ENCODE results near the gene ASB1.

ASB1 gene

DNA sequence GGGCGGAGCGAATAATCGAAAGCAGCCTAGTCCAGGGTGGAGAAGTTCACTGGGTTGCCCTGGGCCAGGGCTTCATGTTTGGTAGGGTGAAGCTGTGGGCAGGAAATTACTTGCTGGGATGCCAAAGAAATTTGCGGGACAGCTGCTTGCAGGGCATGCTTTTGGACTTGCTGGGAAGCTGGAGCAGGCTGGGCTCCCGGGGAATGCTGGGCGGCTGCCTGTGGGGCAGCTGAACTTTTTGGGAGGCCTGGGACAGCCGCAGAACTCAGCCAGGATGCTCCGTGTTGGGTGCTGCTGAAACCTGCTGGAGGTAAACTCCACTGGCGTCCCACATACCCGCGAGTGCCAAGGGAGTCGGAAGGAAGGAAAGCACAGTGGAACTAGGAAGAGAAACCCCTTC, 31.9 kb downstream of the ASB1 start:
- TF ChIP-seq ZNF70 (CRISPR knock-in tag; IDR thresholded peaks at IDR 0.05) = no peak
- TF ChIP-seq ISL1 (CRISPR knock-in tag; IDR thresholded peaks at IDR 0.05) = no peak
- TF ChIP-seq ZNF565 (CRISPR knock-in tag; conservative IDR thresholded peaks at IDR 0.05; ENCODE audit: low read depth) = no peak
- TF ChIP-seq, protein P1, sequence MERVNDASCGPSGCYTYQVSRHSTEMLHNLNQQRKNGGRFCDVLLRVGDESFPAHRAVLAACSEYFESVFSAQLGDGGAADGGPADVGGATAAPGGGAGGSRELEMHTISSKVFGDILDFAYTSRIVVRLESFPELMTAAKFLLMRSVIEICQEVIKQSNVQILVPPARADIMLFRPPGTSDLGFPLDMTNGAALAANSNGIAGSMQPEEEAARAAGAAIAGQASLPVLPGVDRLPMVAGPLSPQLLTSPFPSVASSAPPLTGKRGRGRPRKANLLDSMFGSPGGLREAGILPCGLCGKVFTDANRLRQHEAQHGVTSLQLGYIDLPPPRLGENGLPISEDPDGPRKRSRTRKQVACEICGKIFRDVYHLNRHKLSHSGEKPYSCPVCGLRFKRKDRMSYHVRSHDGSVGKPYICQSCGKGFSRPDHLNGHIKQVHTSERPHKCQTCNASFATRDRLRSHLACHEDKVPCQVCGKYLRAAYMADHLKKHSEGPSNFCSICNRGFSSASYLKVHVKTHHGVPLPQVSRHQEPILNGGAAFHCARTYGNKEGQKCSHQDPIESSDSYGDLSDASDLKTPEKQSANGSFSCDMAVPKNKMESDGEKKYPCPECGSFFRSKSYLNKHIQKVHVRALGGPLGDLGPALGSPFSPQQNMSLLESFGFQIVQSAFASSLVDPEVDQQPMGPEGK (CRISPR knock-in tag; IDR thresholded peaks at IDR 0.05; ENCODE audit: borderline replicate concordance) = no peak
- no peak for TF ChIP-seq ESRRG (CRISPR knock-in tag; IDR thresholded peaks at IDR 0.05)
- TF ChIP-seq, protein P2, sequence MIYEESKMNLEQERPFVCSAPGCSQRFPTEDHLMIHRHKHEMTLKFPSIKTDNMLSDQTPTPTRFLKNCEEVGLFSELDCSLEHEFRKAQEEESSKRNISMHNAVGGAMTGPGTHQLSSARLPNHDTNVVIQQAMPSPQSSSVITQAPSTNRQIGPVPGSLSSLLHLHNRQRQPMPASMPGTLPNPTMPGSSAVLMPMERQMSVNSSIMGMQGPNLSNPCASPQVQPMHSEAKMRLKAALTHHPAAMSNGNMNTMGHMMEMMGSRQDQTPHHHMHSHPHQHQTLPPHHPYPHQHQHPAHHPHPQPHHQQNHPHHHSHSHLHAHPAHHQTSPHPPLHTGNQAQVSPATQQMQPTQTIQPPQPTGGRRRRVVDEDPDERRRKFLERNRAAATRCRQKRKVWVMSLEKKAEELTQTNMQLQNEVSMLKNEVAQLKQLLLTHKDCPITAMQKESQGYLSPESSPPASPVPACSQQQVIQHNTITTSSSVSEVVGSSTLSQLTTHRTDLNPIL (CRISPR knock-in tag; IDR thresholded peaks at IDR 0.05; ENCODE audit: low read depth) = no peak
- ATAC-seq = no peak; the same call in 2 of the 3 replicates

DNA sequence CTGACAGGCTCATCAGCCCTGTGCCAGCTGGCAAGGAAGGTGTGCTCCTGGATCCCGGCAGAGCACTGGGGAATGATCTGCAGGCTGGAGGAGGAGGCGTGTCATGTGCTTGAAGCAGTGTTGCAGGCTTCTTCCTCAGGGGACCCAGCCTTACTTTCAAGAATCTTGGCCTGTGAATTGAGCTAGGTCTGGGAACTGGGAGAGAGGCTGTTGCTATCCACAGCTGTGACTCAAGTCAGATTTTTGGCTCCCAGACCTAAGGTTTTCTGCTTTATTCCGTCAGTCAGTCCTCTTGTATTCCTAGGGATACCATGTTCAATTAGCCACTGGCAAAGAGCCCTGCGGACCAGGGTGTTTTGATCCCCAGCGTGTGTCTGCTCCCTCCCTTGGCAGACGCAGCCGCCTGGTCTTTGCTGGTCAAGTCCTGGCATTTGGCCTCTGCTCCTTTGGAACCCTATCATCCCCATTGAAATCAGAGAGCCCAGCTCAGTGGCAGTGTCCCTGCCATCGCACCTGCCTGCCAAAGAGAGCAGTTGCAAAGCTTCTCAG, 32.4 kb downstream of the ASB1 start:
- peak; percentile 36 for ATAC-seq
- TF ChIP-seq ARNTL (CRISPR knock-in tag; IDR thresholded peaks at IDR 0.05; ENCODE audit: borderline replicate concordance, low read depth) (no peak), ISL1 (CRISPR knock-in tag; IDR thresholded peaks at IDR 0.05) (no peak), BACH2 (CRISPR knock-in tag; IDR thresholded peaks at IDR 0.05; ENCODE audit: borderline replicate concordance) (no peak), ZFP3 (CRISPR knock-in tag; IDR thresholded peaks at IDR 0.05) (no peak), ESRRG (CRISPR knock-in tag; IDR thresholded peaks at IDR 0.05) (no peak), POU6F1 (CRISPR knock-in tag; IDR thresholded peaks at IDR 0.05; ENCODE audit: borderline replicate concordance, low read depth) (no peak)
- TF ChIP-seq, protein P3, sequence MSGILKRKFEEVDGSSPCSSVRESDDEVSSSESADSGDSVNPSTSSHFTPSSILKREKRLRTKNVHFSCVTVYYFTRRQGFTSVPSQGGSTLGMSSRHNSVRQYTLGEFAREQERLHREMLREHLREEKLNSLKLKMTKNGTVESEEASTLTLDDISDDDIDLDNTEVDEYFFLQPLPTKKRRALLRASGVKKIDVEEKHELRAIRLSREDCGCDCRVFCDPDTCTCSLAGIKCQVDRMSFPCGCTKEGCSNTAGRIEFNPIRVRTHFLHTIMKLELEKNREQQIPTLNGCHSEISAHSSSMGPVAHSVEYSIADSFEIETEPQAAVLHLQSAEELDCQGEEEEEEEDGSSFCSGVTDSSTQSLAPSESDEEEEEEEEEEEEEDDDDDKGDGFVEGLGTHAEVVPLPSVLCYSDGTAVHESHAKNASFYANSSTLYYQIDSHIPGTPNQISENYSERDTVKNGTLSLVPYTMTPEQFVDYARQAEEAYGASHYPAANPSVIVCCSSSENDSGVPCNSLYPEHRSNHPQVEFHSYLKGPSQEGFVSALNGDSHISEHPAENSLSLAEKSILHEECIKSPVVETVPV (CRISPR knock-in tag; IDR thresholded peaks at IDR 0.05) = no peak
- TF ChIP-seq, protein P2 (CRISPR knock-in tag; IDR thresholded peaks at IDR 0.05; ENCODE audit: low read depth) = no peak

DNA sequence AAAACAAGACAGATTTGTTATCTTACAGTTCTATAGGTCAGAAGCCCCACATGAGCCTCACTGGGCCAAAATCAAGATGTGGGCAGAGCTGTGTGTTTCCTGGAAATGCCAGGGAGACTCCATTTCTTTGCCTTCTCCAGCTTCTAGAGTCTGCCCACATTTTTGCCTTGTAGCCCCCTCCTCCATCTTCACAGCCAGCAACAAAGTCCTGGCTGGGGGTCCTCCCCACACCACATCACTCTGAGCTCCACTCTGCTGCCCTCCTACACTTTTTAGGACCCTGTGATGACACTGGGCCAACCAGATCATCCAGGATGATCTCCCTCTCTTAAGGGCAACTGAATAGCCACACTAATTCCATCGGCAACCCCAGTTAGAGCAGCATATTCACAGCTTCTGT, 34.3 kb downstream of the ASB1 start:
- TF ChIP-seq ZNF8 (CRISPR knock-in tag; IDR thresholded peaks at IDR 0.05) (no peak), ZNF565 (CRISPR knock-in tag; conservative IDR thresholded peaks at IDR 0.05; ENCODE audit: low read depth) (no peak), BACH2 (CRISPR knock-in tag; IDR thresholded peaks at IDR 0.05; ENCODE audit: borderline replicate concordance) (no peak), POU6F1 (CRISPR knock-in tag; IDR thresholded peaks at IDR 0.05; ENCODE audit: borderline replicate concordance, low read depth) (no peak), TSHZ2 (CRISPR knock-in tag; IDR thresholded peaks at IDR 0.05) (no peak), TCF4 (CRISPR knock-in tag; IDR thresholded peaks at IDR 0.05; ENCODE audit: borderline replicate concordance) (no peak), CSDC2 (CRISPR knock-in tag; IDR thresholded peaks at IDR 0.05) (no peak), SNAI2 (CRISPR knock-in tag; IDR thresholded peaks at IDR 0.05) (no peak), TOX (CRISPR knock-in tag; IDR thresholded peaks at IDR 0.05; ENCODE audit: borderline replicate concordance) (no peak), ESRRG (CRISPR knock-in tag; IDR thresholded peaks at IDR 0.05) (no peak), ZC3H10 (CRISPR knock-in tag; IDR thresholded peaks at IDR 0.05) (no peak), ISL1 (CRISPR knock-in tag; IDR thresholded peaks at IDR 0.05) (no peak), ZFP30 (CRISPR knock-in tag; IDR thresholded peaks at IDR 0.05) (no peak), PPARA (CRISPR knock-in tag; IDR thresholded peaks at IDR 0.05; ENCODE audit: borderline replicate concordance) (no peak), ZNF70 (CRISPR knock-in tag; IDR thresholded peaks at IDR 0.05) (no peak), GLIS3 (CRISPR knock-in tag; IDR thresholded peaks at IDR 0.05) (no peak)
- TF ChIP-seq, protein P2 (CRISPR knock-in tag; IDR thresholded peaks at IDR 0.05; ENCODE audit: low read depth) = no peak
- ATAC-seq = no peak
